HG03457 (cell line): ENCODE measurements around the gene CLDN18.

Experiments used
- ATAC-seq: cut with Tn5 transposase; IDR thresholded peaks from one replicate; pipeline ENCODE4 v1.9.1; 2021; ENCODE audit warnings: moderate number of reproducible peaks; ENCODE audit not compliant: unreplicated experiment

CLDN18 gene

GRCh38 chr3:138023754-138024153 lies 13.8 kb downstream of the CLDN18 start:
- ATAC-seq, result no peak

GRCh38 chr3:138025553-138025952 lies 15.6 kb downstream of the CLDN18 start:
- no peak for ATAC-seq

GRCh38 chr3:138027821-138028220 lies 17.9 kb downstream of the CLDN18 start:
- ATAC-seq, result no peak

GRCh38 chr3:138030734-138031280 lies 20.8 kb downstream of the CLDN18 start:
- ATAC-seq, result no peak

GRCh38 chr3:138031536-138031935 lies 21.6 kb downstream of the CLDN18 start:
- ATAC-seq, result no peak

- ATAC-seq, result peak; percentile 42
Measured at GRCh38 chr3:138032567-138032966, 22.6 kb downstream of the CLDN18 start.

- ATAC-seq, result no peak
Measured at GRCh38 chr3:138033202-138033691, 23.3 kb downstream of the CLDN18 start.

GRCh38 chr3:138034918-138035317 lies 25.0 kb downstream of the CLDN18 start:
- no peak for ATAC-seq

- no peak for ATAC-seq
Measured at GRCh38 chr3:138036572-138036971, 26.6 kb downstream of the CLDN18 start.

GRCh38 chr3:138038725-138039462 lies 28.9 kb downstream of the CLDN18 start:
- ATAC-seq, result no peak

GRCh38 chr3:138042043-138042442 lies 32.1 kb downstream of the CLDN18 start:
- ATAC-seq, result no peak

GRCh38 chr3:138043266-138044029 lies 33.5 kb downstream of the CLDN18 start:
- ATAC-seq, result no peak

GRCh38 chr3:138046085-138046484 lies 36.1 kb downstream of the CLDN18 start:
- no peak for ATAC-seq

- ATAC-seq, result no peak
Measured at GRCh38 chr3:138046955-138047354, 37.0 kb downstream of the CLDN18 start.

GRCh38 chr3:138047596-138048158 lies 37.7 kb downstream of the CLDN18 start:
- ATAC-seq, result no peak

- ATAC-seq, result no peak
Measured at GRCh38 chr3:138049157-138049919, 39.4 kb downstream of the CLDN18 start.

- ATAC-seq, result peak; percentile 59
Measured at GRCh38 chr3:138051947-138052802, 42.2 kb downstream of the CLDN18 start.

- ATAC-seq, result no peak
Measured at GRCh38 chr3:138054057-138054456, 44.1 kb downstream of the CLDN18 start.

GRCh38 chr3:138057384-138057783 lies 47.4 kb downstream of the CLDN18 start:
- no peak for ATAC-seq

- ATAC-seq, result no peak
Measured at GRCh38 chr3:138059261-138059660, 49.3 kb downstream of the CLDN18 start.
